ENCODE data around the gene S100A7A. TPM values are rescaled to one million over a fixed set of nuclear protein-coding genes. Genes with fewer than 3 reads are reported as not detected.

The S100A7A gene
- total RNA-seq, 1 experiment from 2014 or later, result not detected

DNA sequence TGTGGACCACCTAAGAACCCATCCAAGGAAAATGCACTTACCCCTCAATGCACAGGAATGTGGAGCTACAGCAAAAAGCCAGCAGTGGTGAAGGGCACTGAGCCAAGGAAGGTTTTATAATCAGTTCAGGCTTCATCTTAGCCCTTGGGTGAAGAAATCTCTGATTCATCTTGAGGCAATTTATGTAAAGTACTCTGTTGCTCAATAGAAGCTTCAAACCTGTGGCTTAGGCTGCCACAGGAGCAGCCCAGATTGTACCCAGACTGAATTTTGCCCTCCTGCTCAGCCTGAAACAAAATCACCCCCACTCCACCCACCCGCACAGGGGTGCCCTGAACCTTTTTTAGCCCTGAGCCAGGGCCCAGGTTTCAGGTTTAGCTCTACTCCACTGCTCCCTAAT is 40.8 kb upstream of the S100A7A start, which contains the start of gene S100A12:
Gene S100A12 (minus strand): TSS at position 111 of the 400 bp plus-strand sequence. CDS start 1,029 bp downstream, outside the sequence.
- CTCF ChIA-PET, result no interaction called here
- POLR2A ChIA-PET, result no interaction called here
- Histone ChIP-seq H3K36me3 (ENCODE audit: control insufficient read depth, insufficient read depth, low read length) (no peaks in the 10 kb centered on the region), H3K27me3 (ENCODE audit: control insufficient read depth, insufficient read depth, low read length) (peaks cover 16% of the 10 kb centered on the region), H3K4me1 (ENCODE audit: control insufficient read depth, insufficient read depth, low read length) (no peaks in the 10 kb centered on the region), H3K27ac (ENCODE audit: low read length) (no peak within 1 kb of the TSS), H3K9me3 (ENCODE audit: control insufficient read depth, insufficient read depth, low read depth, low read length) (no peaks in the 10 kb centered on the region), H3K4me3 (ENCODE audit: low read depth in 2 of 2, low read length in 2 of 2) (no peak within 1 kb of the TSS)
- ATAC-seq, result no peak
- in situ Hi-C loops (cut with HindIII; ENCODE audit: low pct_unique_long_range_greater_than_20kb, low sequenced_read_pairs), result no loop called here
- DNase-seq (ENCODE audit: low read depth, low spot score), result no peak
- TF ChIP-seq, protein P1, sequence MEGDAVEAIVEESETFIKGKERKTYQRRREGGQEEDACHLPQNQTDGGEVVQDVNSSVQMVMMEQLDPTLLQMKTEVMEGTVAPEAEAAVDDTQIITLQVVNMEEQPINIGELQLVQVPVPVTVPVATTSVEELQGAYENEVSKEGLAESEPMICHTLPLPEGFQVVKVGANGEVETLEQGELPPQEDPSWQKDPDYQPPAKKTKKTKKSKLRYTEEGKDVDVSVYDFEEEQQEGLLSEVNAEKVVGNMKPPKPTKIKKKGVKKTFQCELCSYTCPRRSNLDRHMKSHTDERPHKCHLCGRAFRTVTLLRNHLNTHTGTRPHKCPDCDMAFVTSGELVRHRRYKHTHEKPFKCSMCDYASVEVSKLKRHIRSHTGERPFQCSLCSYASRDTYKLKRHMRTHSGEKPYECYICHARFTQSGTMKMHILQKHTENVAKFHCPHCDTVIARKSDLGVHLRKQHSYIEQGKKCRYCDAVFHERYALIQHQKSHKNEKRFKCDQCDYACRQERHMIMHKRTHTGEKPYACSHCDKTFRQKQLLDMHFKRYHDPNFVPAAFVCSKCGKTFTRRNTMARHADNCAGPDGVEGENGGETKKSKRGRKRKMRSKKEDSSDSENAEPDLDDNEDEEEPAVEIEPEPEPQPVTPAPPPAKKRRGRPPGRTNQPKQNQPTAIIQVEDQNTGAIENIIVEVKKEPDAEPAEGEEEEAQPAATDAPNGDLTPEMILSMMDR (IDR thresholded peaks at IDR 0.05), result no peak
- TF ChIP-seq SIN3A (IDR thresholded peaks at IDR 0.05; ENCODE audit: borderline replicate concordance, insufficient read depth, low read depth, low read length) (no peak), POLR2AphosphoS5 (IDR thresholded peaks at IDR 0.05; ENCODE audit: low read depth, low read length) (no peak), TCF7L2 (IDR thresholded peaks at IDR 0.05; ENCODE audit: low read depth, low read length) (no peak)
- TF ChIP-seq, protein P2, sequence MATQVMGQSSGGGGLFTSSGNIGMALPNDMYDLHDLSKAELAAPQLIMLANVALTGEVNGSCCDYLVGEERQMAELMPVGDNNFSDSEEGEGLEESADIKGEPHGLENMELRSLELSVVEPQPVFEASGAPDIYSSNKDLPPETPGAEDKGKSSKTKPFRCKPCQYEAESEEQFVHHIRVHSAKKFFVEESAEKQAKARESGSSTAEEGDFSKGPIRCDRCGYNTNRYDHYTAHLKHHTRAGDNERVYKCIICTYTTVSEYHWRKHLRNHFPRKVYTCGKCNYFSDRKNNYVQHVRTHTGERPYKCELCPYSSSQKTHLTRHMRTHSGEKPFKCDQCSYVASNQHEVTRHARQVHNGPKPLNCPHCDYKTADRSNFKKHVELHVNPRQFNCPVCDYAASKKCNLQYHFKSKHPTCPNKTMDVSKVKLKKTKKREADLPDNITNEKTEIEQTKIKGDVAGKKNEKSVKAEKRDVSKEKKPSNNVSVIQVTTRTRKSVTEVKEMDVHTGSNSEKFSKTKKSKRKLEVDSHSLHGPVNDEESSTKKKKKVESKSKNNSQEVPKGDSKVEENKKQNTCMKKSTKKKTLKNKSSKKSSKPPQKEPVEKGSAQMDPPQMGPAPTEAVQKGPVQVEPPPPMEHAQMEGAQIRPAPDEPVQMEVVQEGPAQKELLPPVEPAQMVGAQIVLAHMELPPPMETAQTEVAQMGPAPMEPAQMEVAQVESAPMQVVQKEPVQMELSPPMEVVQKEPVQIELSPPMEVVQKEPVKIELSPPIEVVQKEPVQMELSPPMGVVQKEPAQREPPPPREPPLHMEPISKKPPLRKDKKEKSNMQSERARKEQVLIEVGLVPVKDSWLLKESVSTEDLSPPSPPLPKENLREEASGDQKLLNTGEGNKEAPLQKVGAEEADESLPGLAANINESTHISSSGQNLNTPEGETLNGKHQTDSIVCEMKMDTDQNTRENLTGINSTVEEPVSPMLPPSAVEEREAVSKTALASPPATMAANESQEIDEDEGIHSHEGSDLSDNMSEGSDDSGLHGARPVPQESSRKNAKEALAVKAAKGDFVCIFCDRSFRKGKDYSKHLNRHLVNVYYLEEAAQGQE (IDR thresholded peaks at IDR 0.05; ENCODE audit: insufficient read depth in 1 of 2, low read depth in 2 of 2, low read length in 1 of 2), result no peak
- BruUV-seq (replicated peaks), result no TSS peak
- intact Hi-C loops (cut with micrococcal nuclease; ENCODE audit: unreplicated experiment), result no loop called here

DNA sequence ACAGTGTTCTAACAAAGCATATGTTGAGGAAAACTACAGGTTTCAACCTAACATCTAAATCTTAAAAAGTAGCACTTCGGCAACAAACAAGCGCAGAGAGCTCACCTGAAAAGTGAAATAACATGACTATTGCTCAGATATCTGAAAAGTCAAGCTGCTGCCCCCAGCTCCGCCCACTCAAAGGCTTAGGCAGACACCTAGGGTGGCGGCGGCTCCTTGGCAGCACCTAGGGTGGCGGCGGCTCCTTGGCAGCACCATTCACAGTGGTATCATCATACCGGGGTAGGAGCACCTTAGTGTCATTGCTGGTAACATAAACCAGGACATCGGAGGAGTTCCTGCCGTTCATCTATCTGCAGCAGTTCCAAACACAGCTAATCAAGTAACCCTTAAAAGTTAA is 36.7 kb upstream of the S100A7A start:
- DNase-seq (ENCODE audit: low read depth, low spot score), result no peak
- no peaks in the 10 kb centered on the region for H3K4me1 ChIP-seq (ENCODE audit: control insufficient read depth, insufficient read depth, low read length)
- H3K36me3 ChIP-seq (ENCODE audit: control insufficient read depth, insufficient read depth, low read length), result no peaks in the 10 kb centered on the region
- CTCF ChIA-PET, result no interaction called here
- intact Hi-C loops (cut with micrococcal nuclease; ENCODE audit: unreplicated experiment), result no loop called here
- peaks cover 14% of the 10 kb centered on the region for H3K27me3 ChIP-seq (ENCODE audit: control insufficient read depth, insufficient read depth, low read length)
- ATAC-seq, result no peak
- in situ Hi-C loops (cut with HindIII; ENCODE audit: low pct_unique_long_range_greater_than_20kb, low sequenced_read_pairs), result no loop called here
- POLR2A ChIA-PET, result no interaction called here
- BruUV-seq (replicated peaks), result no TSS peak
- no peaks in the 10 kb centered on the region for H3K9me3 ChIP-seq (ENCODE audit: control insufficient read depth, insufficient read depth, low read depth, low read length)
- H3K4me3 ChIP-seq (ENCODE audit: low read depth in 2 of 2, low read length in 2 of 2), result no peak overlapping the region
- H3K27ac ChIP-seq (ENCODE audit: low read length), result no peak overlapping the region
- TF ChIP-seq, protein P1 (IDR thresholded peaks at IDR 0.05), result no peak
- TF ChIP-seq POLR2AphosphoS5 (IDR thresholded peaks at IDR 0.05; ENCODE audit: low read depth, low read length) (no peak), TCF7L2 (IDR thresholded peaks at IDR 0.05; ENCODE audit: low read depth, low read length) (no peak), SIN3A (IDR thresholded peaks at IDR 0.05; ENCODE audit: borderline replicate concordance, insufficient read depth, low read depth, low read length) (no peak)
- TF ChIP-seq, protein P2 (IDR thresholded peaks at IDR 0.05; ENCODE audit: insufficient read depth in 1 of 2, low read depth in 2 of 2, low read length in 1 of 2), result no peak

Data from Panc1 (cell line).